Suppressor macrophage treated with lipopolysaccharide for 1 hour (primary cell): ENCODE results near the gene AACS.
"Not testable (repeated sequence)": the region's sequence is repeated elsewhere in the genome, so short reads cannot be mapped to it uniquely, and the experiment has no call there.

Source experiments
- DNase-seq, 3 donors: peaks; one replicate each; pipeline ENCODE4 v3.0.0-alpha.2; 2020 to 2022

AACS gene

GRCh38 chr12:125061229-125061628 is 4.0 kb upstream of the AACS start:
- DNase-seq, result no peak

GRCh38 chr12:125063522-125063921 is 1.7 kb upstream of the AACS start:
- not testable (repeated sequence) for DNase-seq

- no peak for DNase-seq
Measured at GRCh38 chr12:125064492-125064891, 743 bp upstream of the AACS start.

- DNase-seq, result no peak
Measured at GRCh38 chr12:125065919-125066570, 810 bp downstream of the AACS start.

- DNase-seq, result no peak
Measured at GRCh38 chr12:125068391-125068790, 3.2 kb downstream of the AACS start.

- DNase-seq, result no peak
Measured at GRCh38 chr12:125069616-125070015, 4.4 kb downstream of the AACS start.

GRCh38 chr12:125070112-125070511 is 4.9 kb downstream of the AACS start:
- DNase-seq, result no peak

- DNase-seq, result no peak
Measured at GRCh38 chr12:125070661-125071390, 5.6 kb downstream of the AACS start.

GRCh38 chr12:125071456-125071855 is 6.2 kb downstream of the AACS start:
- DNase-seq, result no peak

GRCh38 chr12:125072496-125072895 is 7.3 kb downstream of the AACS start:
- no peak for DNase-seq

GRCh38 chr12:125074294-125074693 is 9.1 kb downstream of the AACS start:
- DNase-seq, result not testable (repeated sequence)

GRCh38 chr12:125076103-125076502 is 10.9 kb downstream of the AACS start:
- no peak for DNase-seq

GRCh38 chr12:125079084-125079483 is 13.8 kb downstream of the AACS start:
- no peak for DNase-seq

GRCh38 chr12:125079648-125080645 is 14.7 kb downstream of the AACS start:
- peak; percentile 20 to 22 (median 21) for DNase-seq

GRCh38 chr12:125081427-125081826 is 16.2 kb downstream of the AACS start:
- no peak for DNase-seq

- peak; percentile 26 to 41 (median 40) for DNase-seq
Measured at GRCh38 chr12:125083072-125083471, 17.8 kb downstream of the AACS start.

- not testable (repeated sequence) for DNase-seq
Measured at GRCh38 chr12:125088199-125088598, 23.0 kb downstream of the AACS start.

- no peak for DNase-seq
Measured at GRCh38 chr12:125089083-125089482, 23.8 kb downstream of the AACS start.

GRCh38 chr12:125089626-125090025 is 24.4 kb downstream of the AACS start:
- DNase-seq, result no peak

GRCh38 chr12:125090437-125090836 is 25.2 kb downstream of the AACS start:
- no peak for DNase-seq

GRCh38 chr12:125091401-125091800 is 26.2 kb downstream of the AACS start:
- DNase-seq, result no peak

GRCh38 chr12:125092108-125092871 is 27.1 kb downstream of the AACS start:
- DNase-seq, result no peak
